Colon (tissue), 2 donors: Measurements from ENCODE around the gene SLC25A21.

ENCODE experiments used
- FAIRE-seq: peaks from 2 replicates; lab custom pipeline; 2012; peaks lifted over from hg19 to GRCh38; lab: Jason Lieb, UNC
- donor health status: control.
- donor health status: control.

The SLC25A21 gene

GRCh38 chr14:37045340-37046061 is 126.9 kb downstream of the SLC25A21 start:
- no peak for FAIRE-seq

- FAIRE-seq = no peak
These were observed 134.6 kb downstream of the SLC25A21 start for GRCh38 chr14:37037636-37038387.

- no peak for FAIRE-seq
These were observed 135.6 kb downstream of the SLC25A21 start for GRCh38 chr14:37036669-37037341.

- FAIRE-seq = no peak
These were observed 137.0 kb downstream of the SLC25A21 start for GRCh38 chr14:37035401-37035800.

GRCh38 chr14:37034410-37035285 is 137.8 kb downstream of the SLC25A21 start:
- no peak for FAIRE-seq

GRCh38 chr14:37032863-37033262 is 139.5 kb downstream of the SLC25A21 start:
- no peak for FAIRE-seq

- no peak for FAIRE-seq
These were observed 145.1 kb downstream of the SLC25A21 start for GRCh38 chr14:37027188-37027824.

- no peak for FAIRE-seq
These were observed 148.4 kb downstream of the SLC25A21 start for GRCh38 chr14:37023875-37024565.

- no peak for FAIRE-seq
These were observed 151.0 kb downstream of the SLC25A21 start for GRCh38 chr14:37021390-37021789.

GRCh38 chr14:37019488-37019887 is 152.9 kb downstream of the SLC25A21 start:
- FAIRE-seq = no peak

GRCh38 chr14:37018571-37019240 is 153.7 kb downstream of the SLC25A21 start:
- no peak for FAIRE-seq

GRCh38 chr14:37013078-37013477 is 159.3 kb downstream of the SLC25A21 start:
- no peak for FAIRE-seq

GRCh38 chr14:36998686-36999085 is 173.7 kb downstream of the SLC25A21 start:
- FAIRE-seq = no peak

GRCh38 chr14:36997843-36998242 is 174.6 kb downstream of the SLC25A21 start:
- no peak for FAIRE-seq

GRCh38 chr14:36996857-36997590 is 175.4 kb downstream of the SLC25A21 start:
- FAIRE-seq = no peak

GRCh38 chr14:36996133-36996856 is 176.1 kb downstream of the SLC25A21 start:
- FAIRE-seq = no peak

- no peak for FAIRE-seq
These were observed 182.6 kb downstream of the SLC25A21 start for GRCh38 chr14:36989806-36990205.

GRCh38 chr14:36988989-36989388 is 183.4 kb downstream of the SLC25A21 start:
- FAIRE-seq = no peak

GRCh38 chr14:36988568-36988967 is 183.8 kb downstream of the SLC25A21 start:
- no peak for FAIRE-seq
